HFF-Myc (cell line): Measurements from ENCODE around the gene FLT1.

Experiments used
- DNase-seq: peaks from one replicate; pipeline ENCODE4 v3.0.0-alpha.2; 2011; ENCODE audit warnings: low read depth; ENCODE audit errors: extremely low read depth
- H3K4me3 ChIP-seq: replicated peaks from 2 replicates; pipeline ENCODE4 v1.5.1; 2011; ENCODE audit warnings: low read depth, mild to moderate bottlenecking, control low read depth, low read length
- TF ChIP-seq, protein P1 (sequence below): IDR thresholded peaks from 2 replicates; pipeline ENCODE4 v1.5.1; 2012; ENCODE audit warnings: mild to moderate bottlenecking, low read depth, low read length, control low read depth; ENCODE audit errors: missing control alignments

Gene FLT1

DNA sequence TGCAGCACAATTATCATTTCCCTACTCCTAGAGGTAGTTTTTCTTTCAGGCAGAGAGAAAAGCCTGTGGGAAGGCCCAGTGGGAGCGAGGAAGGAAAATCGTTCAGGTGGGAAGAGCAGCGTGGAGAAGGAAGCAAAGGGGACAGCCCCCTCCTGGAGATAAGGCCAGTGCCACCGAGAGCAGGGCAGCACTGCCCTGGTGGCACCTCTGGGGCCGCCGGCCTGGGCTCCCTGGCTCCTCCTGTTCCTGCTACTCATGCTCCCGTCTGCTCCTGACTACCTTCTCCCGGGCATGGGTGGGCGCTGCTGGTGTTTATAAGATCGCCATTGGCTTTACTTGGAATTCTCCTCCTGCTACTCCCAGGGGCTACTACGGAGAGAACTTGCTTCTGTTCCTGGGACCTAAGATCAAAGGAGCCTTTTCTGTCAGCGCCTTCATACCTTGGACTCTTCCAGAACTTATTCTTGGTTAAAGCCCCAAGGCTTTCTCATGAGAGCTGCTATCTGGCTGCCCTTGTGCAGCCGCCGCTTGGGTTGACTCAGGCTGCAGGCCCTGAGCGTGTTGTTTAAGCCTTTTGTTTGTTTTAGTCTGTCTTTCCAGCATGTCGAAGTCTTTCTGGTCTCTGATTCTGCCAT is 3.7 kb upstream of the FLT1 start:
- H3K4me3 ChIP-seq = no peak overlapping the region
- no peak for DNase-seq
- TF ChIP-seq, protein P1, sequence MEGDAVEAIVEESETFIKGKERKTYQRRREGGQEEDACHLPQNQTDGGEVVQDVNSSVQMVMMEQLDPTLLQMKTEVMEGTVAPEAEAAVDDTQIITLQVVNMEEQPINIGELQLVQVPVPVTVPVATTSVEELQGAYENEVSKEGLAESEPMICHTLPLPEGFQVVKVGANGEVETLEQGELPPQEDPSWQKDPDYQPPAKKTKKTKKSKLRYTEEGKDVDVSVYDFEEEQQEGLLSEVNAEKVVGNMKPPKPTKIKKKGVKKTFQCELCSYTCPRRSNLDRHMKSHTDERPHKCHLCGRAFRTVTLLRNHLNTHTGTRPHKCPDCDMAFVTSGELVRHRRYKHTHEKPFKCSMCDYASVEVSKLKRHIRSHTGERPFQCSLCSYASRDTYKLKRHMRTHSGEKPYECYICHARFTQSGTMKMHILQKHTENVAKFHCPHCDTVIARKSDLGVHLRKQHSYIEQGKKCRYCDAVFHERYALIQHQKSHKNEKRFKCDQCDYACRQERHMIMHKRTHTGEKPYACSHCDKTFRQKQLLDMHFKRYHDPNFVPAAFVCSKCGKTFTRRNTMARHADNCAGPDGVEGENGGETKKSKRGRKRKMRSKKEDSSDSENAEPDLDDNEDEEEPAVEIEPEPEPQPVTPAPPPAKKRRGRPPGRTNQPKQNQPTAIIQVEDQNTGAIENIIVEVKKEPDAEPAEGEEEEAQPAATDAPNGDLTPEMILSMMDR = no peak

DNA sequence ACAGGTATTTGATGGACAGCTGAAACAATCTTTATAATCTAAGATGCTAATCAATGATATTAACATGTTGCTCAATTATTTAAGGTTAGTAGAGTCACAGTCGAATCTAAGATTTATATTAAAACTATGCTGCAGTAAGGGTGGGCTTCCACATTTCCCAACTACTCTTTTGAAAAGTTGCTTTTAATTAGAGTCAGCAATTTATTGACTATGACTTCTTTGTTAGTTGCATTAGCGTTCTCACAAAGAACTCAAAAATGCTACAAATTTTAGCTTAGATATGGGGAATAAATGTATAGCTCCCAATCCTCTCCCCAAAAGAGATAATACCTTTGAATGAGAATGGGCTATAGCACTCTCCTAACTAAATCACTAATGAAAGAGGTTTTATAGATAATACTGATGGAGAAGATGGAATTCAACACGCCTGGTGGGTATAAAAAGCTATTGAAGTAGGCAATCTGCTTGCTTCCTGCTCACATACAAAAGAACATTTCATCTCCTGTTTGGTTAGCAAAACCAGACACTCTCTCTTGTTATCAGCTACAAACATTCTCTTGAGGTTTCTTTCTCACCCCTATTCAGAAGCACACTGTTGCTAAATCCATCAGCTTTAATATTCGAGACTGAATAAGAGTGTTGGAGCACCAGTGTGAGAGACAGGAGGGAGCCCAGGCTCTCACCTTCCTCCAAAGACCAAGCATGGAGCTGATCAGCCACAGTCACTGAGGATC is 2.4 kb upstream of the FLT1 start:
- TF ChIP-seq, protein P1 = no peak
- H3K4me3 ChIP-seq = no peak overlapping the region
- no peak for DNase-seq

DNA sequence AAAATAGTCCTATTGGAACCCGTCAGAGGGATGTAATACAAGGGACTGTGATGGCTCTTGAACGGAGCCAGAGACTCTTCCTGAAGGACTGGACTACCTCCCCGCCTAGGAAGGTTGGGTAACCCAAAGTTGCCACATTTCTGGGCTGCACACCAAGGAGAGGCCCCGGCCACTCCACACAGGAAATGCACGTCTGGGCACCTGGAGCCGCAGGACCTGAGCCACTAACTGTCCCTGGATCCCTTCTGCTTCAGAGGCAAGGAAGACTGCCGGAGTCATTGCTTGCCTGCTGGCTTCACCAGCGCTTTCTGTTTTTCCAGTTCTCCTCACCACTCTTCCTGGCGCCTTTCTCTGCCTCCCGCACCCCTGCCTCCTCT is 1.2 kb upstream of the FLT1 start:
- H3K4me3 ChIP-seq = peak overlapping the region; percentile 73
- no peak for DNase-seq
- TF ChIP-seq, protein P1 = no peak

DNA sequence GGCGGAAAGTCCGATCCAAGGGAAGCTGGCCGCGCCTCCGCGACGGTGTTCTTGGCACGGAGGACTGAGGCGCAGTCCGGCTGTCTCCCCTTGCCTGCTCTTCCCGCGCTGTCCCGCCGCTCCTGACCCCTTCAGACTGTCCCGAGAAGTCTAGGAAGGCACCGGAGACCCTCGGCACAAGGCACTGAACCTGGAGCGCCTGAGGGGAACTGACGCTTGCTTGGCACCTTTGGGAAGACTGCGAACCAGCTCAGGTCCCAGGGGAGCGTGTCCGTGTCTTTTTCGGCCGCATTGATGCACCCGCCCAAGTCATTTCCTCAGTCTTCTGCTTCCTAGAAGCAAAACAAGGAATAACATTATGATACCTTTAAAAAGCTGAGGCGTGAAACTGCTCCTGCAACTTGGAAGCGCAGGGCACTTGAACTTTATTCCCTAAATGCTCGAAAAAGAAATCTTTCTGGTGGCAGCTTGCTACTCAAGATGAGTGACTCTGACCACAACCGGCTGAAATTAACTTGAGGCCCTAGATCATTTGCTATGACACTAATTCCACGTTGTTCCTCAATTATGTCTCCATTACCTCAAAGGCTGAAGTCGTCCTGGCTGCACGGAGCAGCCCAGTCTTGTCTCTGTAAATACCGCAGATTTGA is 735 bp upstream of the FLT1 start:
- H3K4me3 ChIP-seq = peak overlapping the region; percentile 73
- DNase-seq = no peak
- TF ChIP-seq, protein P1 = no peak

DNA sequence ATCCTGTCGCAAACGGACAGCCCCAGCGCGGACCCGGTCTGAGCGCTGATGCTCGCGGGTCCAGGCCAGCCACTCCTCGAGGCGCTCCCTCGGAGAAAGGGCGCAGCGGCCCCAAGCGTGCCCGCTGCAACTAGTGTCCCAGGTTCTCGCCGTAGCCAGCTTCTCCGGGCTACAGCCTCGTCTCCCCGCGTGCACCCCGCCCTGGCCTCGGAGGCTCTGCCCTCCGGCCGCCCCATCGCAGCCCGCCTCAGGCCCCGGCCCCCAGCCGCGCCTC is 487 bp downstream of the FLT1 start:
- TF ChIP-seq, protein P1 = no peak
- no peak for DNase-seq
- H3K4me3 ChIP-seq = peak overlapping the region; percentile 73

DNA sequence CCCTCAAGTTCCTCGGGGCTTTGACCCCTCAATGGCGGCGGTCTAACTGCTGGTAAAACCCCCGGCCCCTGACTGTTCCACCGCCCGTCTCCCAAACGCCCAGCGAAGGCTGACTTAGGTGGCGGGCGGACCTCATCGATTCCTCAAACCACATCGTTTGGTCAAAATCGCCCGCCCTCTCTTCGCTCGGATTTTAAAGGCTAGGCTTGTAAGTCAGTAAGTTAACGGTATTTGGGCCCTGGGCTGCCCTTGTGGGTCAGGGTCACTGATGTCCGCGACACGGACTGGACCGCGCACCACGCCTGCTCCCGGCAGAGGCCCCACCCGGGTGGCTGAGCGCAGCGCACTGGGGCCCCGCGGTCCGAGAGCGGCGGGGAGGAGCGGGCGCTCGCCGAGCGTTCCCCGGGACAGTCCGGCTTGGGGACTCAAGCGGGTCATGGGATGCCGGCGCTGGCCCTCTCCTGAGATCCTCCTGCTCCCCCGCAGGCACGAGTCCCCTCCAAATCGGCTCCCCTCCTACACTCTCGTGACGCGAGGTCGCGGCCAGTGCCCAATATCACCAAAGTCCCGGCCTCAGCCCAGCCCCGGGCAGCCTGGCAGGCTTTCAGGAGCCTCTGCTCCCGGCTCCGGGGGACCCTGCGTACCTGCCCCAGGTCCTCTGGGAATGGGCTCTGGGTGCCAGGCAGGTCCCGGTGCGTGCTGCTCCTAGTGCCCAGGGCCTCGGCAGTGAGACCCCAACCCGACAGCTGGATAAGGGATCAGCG is 1.0 kb downstream of the FLT1 start:
- no peak for DNase-seq
- TF ChIP-seq, protein P1 = no peak
- peak overlapping the region; percentile 73 for H3K4me3 ChIP-seq
